Activated naive CD4-positive, alpha-beta T cell treated with anti-CD3 and anti-CD28 coated beads, Interleukin-2, amount 10 ng/mL, durations not matched to agents 5 hours and 36 hours (primary cell): ENCODE measurements around the gene IRX2. TPM values are rescaled to one million over a fixed set of nuclear protein-coding genes. Genes with fewer than 3 reads are reported as not detected.

Source experiments
- total RNA-seq, 2 experiments: library from RNA; stranded (reverse); gene quantifications; one replicate each; pipeline ENCODE4 v1.2.3, GENCODE V29; 2021

Gene IRX2
- total RNA-seq, result not detected

GRCh38 chr5:2751592-2752021 lies at the start of gene IRX2:
TSS of gene IRX2 (minus strand) at chr5:2751677. CDS start at chr5:2751413, 264 bp downstream.

